Fibroblast of skin of scalp (primary cell): ENCODE results near the gene SLC25A41.
"Not testable (repeated sequence)": the region's sequence is repeated elsewhere in the genome, so short reads cannot be mapped to it uniquely, and the experiment has no call there.

Source experiments
- DNase-seq: peaks from one replicate; pipeline ENCODE4 v3.0.0-alpha.2; 2013

The SLC25A41 gene

DNA sequence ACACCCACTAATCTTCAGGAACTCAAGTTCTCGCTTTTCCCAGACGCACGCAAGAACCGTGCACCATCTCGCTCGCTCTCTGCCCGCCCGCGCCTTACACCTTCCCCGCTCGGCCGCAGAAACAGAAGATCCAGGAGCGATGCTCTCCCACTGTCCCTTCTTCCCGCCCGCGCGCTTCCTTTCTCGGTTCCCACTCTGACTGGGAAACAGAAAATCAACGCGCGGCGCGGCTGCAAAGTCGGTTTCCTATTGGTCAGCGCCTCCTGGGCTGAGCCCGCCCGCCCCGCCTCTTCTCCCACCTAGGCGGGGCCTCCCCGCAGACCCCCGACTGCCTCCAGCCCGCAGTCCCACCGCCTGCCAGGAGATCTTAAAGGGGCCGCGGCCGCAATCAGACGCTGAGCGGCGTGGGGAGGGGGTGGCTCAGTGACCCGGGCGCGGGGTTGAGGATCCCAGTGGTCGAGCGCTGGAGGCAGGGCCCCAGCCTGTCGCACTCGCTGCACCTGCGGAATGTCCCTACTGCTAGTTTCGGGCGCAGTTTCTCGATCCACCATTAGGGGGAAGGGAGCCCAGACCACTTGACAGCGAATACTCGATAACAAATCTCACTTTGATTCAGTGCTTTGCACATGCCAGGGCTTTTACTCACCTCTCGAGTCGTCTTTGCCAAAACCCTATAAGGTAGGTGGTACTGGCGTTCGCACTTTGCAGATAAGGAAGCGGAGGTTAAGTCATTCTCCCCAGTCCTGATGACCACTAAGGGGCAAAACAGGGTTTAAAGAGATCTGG is 26.7 kb upstream of the SLC25A41 start:
- DNase-seq: peak; percentile 99

DNA sequence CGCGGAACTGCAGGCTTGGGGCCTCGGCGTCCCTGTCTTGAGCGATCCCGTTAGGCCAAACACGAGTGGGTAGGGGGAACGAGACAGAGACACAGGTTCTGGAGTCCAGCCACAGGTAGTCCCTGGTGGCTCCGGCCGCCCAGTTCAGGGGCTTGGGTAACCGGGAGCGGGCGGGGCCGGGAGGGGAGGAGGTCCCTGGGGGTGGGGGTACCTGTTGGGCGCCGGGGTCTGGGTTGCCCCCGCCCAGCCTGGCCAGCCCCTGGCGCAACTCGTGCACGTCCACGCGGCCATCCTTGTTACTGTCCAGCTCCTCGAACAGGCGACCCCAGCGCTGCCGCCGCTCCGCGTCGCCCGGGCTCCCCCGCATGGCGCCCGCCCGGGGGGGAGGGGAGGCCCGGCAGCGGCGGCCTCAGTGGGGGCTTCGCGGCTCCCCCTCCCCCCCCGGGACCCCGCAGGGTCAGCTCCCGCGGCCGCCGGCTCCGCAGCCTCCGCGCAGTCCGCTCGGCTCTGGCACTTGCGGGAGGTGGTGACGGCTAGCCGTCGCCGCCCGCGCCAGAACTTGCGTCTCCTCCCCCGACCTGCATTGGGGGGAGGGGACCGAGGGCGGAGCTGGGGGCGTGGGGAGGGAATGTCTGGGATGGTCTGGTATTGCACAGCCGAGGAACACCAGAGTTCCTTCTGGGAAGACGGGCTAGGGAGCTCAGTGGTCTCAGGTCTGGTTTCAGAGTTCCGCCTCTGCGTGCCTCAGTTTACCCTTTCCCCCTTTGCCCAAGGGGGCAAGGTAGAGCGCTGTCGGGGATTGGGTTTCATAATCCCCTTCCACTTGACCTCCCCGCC is 25.9 kb upstream of the SLC25A41 start, which contains the start of gene SLC25A23:
Gene SLC25A23, minus strand, starts transcription at position 531 of the 837 bp plus-strand sequence. Its CDS starts 164 bp downstream, at position 367.
- peak; percentile 82 for DNase-seq

DNA sequence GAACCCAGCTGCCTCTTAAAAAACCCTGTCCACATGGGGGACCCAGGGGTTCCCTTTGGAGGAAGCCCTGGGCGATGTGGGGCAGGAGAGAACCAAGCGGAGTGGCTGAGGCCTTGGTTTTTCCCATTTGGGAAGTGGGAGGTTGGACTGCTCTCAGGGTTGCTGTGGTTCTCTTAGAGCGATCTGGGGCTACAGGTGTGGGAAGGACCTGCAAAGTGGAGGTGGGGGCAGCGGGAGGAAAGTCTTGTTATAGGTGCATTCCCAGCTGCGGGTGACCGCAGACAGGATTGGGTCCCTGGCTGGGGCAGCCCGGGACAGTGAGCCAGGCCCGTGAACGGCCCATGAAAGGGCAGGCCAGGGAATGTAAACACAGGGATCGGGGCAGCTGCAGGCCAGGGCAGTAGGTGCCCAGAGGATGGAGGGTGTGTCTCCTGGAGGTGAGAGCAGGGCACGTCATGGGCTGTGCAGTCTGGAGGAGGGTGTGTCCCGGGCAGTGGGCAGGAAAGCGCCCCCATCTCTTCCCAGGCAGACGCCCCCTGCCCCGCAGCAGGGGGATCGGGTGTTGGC is 25.2 kb upstream of the SLC25A41 start:
- DNase-seq: no peak

DNA sequence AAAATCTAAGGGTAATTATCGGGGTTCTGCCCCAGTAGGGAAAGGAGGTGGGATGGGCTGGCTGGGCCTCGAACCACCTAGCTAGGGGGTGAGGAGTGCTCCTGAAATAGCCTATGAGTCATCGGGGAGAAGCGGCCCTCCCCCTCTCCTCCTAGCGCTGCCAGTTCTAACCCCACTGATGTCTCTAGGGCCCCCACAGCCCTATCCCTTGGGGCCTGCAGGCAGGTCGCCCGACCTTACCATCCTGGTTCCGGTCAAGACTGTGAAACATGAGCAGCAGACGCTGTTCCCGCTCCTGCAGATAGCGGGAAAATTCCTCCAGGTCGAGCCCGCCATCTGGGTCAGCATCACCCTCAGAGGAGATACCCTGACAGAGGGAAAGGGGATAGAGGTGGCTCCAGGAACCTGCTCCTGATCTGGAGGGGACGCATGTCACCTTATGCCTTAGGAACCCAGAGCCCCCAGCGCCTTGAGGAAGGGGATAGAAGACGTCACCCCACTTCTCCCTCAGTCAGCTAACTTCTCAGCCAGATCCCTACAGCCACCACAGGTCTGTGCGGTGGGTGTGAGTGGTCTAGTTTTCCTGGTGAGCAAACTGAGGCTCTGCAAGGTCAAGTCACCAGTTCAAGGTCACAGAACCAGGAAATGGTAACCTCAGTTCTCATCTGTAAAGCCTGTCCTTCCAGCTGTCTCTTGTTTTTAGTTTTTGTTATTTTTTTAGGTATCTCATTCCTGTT is 24.6 kb upstream of the SLC25A41 start:
- DNase-seq: peak; percentile 11

DNA sequence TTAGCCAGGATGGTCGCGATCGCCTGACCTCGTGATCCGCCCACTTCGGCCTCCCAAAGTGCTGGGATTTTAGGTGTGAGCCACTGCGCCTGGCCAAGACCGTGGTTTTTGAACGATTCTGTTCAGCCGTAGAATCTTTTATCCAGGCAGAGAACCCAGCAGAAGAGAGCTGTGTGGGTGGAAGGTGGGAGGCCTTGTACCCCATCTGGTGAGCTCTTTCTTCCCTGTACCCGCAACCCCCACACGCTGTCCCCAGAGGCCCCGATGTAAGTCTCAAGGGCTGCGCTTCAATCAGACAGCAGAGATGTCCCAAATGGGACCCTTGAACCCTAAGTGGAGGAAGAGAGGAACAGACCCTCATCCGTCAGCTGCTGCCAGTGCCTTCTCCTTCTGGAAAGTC is 22.4 kb upstream of the SLC25A41 start:
- DNase-seq: no peak

DNA sequence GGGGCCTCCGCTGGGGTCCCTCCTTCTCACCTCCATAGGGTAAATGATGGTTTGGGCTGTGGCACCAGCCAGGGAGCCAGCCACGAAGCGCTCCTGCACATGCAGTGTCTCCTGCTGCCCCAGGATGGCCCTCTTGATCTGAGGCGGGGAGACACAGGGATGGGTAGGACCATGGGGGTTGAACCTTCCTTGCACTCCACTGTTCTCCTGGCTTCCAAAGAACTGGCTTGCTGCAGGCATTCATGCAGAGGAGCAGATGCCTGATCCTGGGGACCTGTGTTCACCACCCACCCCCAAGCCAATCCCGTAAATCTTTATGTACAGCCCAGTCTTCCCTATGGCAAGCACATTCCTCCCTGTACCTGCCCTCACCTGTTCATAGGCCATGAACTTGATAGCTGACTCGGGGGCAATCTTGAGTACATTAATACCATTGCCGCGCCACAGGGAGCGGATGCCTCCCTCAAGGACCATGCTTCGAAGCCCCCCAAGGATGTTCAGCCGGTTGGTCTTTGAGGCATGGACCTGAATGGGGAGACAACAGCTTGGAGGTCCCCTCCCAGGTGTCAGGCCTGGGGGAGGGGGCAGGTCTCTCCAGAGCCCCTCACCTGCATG is 20.5 kb upstream of the SLC25A41 start:
- DNase-seq: no peak

DNA sequence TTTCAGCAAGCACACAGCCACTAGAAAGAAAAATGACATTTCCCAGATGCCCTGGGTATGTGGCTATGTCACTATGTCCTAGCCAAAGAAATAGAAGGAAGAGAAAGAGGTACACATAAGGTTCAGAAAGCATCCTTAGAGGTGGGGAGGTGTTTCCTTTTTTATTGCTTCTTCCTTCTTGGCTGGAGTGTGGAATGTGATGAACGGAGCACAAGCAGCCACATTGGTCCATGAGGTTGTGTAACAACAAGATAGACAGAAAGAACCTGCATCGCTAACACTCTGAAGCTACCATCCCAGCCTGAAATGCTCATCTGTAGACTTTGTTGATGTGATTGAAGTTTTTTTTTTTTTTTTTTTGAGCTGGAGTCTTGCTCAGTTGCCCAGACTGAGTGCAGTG is 19.3 kb upstream of the SLC25A41 start:
- DNase-seq: no peak

DNA sequence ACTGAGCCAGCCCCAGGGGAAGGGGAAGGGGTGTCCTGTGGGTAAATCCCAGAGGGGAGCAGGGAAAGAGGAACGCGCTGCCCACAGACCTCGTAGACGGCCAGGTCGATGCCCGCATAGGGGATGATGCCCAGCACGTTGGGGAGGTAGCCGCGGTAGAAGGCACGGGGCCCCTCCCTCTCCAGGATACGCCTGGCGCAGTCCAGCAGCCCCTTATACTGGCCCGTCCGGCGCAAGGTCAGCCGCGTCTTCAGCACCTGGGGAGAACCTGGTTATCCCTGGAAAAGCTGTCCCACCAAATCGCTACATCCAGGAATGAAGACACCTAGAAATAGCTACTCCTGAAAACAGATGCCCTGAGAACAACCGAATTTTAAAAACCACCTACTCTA is 18.7 kb upstream of the SLC25A41 start:
- no peak for DNase-seq

DNA sequence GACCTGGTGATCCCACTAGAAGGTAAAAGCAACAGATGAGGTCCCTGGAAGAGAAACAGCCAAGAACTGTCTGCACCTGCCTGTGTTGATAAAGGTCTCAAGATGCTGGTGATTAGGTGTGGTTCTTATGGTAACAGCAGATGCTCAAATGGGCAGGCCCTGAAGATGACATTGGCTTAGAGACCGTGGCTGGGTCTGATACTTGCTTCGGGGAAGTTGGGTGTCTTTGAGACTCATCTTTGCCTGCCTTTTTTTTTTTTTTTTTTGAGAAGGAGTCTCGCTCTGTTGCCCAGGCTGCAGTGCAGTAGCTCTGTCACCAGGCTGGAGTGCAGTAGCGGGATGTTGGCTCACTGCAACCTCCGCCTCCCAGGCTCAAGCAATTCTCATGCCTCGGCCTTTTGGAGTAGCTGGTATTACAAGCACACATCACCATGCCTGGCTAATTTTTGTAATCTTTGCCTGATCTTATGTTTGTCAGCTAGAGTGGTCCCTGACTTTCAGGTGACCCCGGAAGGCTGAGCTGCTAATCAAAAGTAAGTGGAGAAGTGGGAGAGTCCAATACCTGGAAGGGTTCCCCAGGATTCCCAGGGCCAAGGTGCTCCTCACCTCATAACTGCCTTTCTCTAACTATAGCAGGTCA is 18.1 kb upstream of the SLC25A41 start:
- DNase-seq: no peak

DNA sequence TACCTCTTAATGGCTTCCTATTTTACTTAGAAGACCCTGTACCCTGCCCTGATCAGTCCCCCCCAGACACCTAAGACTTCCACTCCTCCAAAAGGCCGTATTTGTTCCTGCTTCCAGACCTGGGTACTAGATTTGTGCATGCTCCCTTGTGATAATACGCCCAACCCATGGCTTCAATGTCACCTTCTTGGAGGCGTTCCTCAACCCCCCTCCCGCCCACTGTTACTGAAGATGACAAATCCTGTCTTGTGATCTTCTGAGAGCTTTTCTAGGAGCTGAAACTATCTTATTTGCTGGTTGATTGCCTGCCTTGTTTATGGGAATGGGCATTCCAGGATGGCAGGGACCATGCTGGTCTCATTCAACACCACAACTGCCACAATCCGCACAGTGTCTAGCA is 16.6 kb upstream of the SLC25A41 start:
- DNase-seq: no peak

DNA sequence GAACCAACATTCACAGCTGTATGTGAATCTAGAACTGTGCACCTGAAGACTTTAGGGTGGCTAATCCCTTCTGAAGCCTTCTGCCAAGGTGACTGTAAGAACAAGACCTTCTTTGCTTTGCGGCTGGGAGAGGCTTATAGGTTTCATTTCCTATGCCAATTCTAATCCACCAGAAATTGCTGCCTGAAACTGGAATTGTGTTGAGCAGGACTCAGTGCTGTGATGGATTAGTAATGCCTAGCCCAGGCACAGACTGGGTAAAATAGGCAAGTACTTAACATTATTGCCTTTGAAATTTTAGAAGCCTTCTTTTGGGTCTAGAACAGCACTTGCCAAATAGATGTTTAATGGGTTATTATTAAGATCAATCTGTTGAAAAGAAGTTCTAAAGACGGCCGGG is 14.5 kb upstream of the SLC25A41 start:
- DNase-seq: no peak

DNA sequence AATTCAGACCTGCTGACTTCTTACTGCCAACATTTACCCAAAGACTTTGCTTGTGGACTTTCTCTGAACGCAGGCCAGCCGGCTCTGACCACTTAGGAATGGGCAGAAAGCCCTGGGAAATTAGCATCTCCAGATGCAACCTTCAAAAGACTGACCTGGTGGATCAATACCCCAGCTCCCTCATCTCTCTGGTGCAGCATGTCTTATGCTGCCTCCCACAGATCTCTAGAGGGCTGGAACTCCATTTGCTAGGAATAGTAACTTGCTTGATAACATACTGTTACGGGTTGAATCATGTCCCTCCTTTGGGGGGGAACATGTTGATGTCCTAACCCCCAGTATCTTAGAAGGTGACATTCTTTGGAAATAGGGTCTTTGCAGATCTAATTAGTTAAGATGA is 12.9 kb upstream of the SLC25A41 start:
- no peak for DNase-seq

DNA sequence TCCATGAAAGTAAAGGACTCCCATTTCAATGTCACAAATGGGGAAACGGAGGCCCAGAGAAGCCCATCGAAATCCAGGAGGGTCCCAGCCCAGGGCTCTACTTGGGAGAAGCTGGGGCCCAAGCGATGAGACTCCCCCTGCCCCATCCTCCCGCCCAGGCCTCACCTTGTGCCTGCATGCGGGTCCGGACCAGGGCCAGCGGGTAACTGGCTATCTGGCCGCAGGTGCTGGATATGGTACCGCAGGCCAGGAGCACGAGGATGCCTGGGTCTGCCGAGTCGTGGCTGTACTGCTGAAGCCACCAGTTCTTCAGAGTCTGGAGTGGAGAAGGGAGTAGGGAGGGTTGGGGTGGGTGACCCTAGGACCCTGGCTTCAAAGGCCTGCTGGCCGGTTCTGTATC is 10.4 kb upstream of the SLC25A41 start:
- no peak for DNase-seq

DNA sequence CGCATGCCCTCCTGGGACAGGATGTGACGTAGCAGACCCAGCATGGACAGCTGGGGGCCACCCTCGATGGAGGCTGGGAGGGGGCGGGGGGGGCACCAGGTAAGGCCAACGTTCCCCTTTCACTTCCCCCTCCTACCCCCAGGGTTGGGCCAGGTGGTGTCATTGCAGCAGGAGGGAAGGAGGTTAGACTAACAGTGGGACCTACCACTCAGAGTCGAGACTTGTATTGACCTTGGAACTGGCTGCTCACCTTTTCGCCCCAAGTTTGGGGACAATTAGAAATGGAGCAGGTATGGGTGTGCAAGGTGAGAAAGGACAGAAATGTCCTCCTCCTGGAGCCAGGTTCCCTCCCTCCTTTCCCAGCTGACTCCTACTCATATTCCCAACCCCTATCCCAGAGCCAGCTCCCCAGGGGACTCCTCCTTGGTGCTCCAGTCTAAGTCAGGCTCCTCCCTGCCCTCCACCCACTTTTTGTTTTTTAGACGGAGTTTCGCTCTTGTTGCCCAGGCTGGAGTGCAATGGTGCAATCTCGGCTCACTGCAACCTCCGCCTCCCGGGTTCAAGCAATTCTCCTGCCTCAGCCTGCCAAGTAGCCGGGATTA is 8.6 kb upstream of the SLC25A41 start:
- DNase-seq: no peak

DNA sequence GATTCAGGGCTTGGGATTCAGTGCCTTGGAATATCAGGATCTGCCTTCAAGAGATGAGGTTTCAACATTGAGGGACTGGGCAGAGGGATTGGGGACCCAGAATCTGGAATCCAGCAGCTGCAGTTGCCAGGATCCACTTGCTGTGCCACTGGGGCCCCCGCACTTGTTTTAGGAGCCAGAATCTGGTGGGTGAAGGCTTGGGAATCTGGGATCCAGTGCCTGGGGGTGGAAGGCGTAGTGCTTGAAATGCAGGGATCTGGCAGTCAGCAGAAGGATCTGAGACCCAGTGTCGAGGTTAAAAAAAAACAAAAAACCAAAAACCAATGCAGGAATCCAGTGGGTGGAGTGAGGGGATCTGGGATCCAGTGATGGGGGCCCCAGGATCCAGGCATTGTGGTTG is 7.3 kb upstream of the SLC25A41 start:
- no peak for DNase-seq

DNA sequence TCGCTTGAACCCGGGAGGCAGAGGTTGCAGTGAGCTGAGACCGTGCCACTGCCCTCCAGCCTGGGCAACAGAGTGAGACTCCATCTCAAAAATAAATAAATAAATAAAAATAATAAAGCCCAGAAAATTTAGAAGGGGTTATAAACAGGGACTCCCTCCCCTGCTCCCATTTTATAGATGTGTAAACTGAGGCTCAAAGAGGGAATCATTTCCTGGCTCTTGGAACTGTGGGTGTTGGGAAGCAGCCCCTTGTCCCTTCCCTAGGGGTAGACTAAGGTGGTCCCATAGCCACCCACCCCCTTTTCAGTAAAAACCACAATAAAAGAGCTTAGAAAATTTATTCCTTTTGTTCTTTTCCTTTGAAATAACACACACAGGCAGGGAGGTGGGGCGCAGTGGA is 6.2 kb upstream of the SLC25A41 start:
- DNase-seq: no peak

DNA sequence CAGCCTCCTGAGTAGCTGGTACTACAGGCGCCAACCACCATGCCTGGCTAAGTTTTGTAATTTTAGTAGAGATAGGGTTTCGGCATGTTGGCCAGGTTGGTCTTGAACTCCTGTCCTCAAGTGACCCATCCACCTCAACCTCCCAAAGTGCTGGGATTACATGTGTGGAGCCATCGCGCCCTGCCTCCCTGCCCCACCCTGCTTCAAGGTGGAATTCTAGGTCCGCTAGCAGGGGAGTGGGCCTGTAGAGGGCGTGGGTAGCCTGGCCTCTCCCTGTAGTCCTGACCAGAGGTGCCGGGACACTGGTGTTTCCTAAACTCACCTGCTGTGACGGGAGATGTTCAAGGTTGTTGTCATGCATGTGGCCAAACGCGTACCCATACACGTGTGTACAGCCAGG is 398 bp downstream of the SLC25A41 start:
- DNase-seq: no peak

DNA sequence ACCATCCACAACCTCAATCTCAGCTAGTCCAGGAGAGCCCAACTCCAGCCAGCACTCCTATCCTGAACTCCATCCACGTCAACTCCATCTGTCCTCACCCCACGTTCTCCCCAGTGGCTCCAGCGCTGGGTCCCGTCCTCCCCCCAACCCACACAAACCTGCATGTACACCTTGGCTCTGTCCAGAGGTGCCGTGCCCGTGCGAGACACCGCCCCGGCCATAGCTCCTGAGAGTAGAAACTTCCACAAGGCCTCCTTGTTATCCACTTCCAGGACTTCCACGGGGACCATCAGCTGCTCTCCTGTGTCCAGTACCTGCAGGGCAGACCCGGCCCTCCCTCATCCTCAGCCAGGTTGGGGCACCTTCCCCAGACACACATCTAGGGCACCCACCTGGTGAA is 1.7 kb downstream of the SLC25A41 start:
- DNase-seq: no peak

DNA sequence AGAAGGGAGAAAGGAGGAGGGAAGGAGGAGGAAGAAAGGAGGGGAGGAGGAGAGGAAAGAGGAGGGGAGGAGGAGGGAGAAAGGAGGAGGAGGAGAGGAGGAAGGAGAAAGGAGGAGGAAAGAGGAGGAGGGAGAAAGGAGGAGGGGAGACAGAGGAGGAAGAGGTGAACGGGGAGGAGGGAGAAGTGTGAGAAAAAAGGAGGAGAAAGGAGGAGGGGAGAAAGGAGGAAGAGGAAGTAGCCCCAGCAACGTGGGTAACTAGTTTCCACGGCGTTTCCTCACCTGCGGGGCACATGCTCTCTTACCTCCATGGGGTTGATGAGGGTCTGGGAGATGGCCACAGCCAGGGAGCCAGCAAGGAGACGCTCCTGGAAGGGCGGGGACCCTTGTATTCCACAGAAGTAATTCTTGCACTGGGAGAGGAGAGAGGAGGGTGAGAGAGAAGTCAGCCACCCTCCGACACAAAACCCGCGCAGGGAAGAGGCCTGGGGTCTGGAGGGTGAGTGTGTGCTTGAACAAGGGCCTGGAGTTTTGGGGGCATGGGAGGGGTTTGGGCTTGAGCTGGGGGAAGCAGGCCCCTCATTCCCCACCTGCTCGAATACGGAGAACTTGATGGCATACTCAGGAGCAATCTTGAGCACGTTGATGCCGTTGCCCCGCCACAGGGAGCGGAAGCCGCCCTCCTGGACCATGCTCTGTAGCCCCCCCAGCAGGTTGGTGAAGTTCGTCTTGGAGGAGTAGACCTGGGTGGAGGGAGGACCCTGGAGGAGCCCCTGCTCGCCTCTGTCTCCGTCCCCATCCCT is 3.9 kb downstream of the SLC25A41 start:
- no peak for DNase-seq

DNA sequence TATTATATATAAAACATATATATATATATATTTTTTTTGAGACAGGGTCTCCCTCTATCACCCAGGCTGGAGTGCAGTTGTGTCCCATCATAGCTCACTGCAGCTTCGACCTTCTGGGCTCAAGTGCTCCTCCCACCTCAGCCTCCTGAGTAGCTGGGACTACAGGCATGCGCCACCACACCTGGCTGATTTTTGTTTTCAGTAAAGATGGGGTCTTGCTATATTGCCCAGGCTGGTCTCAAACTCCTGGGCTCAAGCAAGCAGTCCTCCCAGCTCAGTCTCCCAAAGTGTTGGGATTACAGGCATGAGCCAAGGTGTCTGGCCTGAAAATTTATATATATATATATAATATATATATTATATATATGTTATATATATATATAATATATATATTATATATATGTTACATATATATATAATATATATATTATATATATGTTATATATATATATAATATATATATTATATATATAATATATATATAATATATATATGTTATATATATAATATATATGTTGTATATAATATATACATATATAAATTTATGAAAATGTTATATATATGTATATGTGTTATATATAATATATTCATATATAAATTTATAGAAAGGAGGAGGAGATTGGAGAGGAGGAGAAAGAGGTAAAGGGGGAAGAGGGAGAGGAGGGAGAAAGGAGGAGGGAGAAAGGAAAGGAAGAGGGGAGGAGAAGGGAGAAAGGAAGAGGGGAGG is 4.7 kb downstream of the SLC25A41 start:
- DNase-seq: not testable (repeated sequence)
